Gastroesophageal sphincter (tissue), 4 donors: ENCODE data around the gene ESM1. TPM values are rescaled to one million over a fixed set of nuclear protein-coding genes. Genes with fewer than 3 reads are reported as not detected.

Source experiments
- ATAC-seq: fragments of 150-250 bp; one replicate; pipeline ENCODE4 v1.9.1; 2016; ENCODE audit warnings: mild to moderate bottlenecking, moderate library complexity
- H3K27ac ChIP-seq, 4 donors: fragments of 200-600 bp; sonication (generic) in 3 of 4; 1 replicate in 3 of 4; 2 replicates in 1 of 4; pipeline ENCODE4 v1.5.1; 2016 to 2019
- H3K27me3 ChIP-seq: fragments of 200-600 bp; sonication (generic); one replicate; pipeline ENCODE4 v1.5.1; 2019
- H3K36me3 ChIP-seq, 2 donors: fragments of 200-600 bp; sonication (generic); one replicate each; pipeline ENCODE4 v1.5.1; 2019; ENCODE audit warnings: control low read depth in 1 of 2
- H3K4me1 ChIP-seq, 3 donors: fragments of 200-600 bp; sonication (generic); 1 replicate in 2 of 3; 2 replicates in 1 of 3; pipeline ENCODE4 v1.5.1; 2016 to 2019; ENCODE audit warnings: control low read depth in 2 of 3
- H3K4me3 ChIP-seq, 2 donors: fragments of 200-600 bp; sonication (generic); one replicate each; pipeline ENCODE4 v1.5.1; 2019; ENCODE audit warnings: mild to moderate bottlenecking in 1 of 2, moderate library complexity in 1 of 2
- H3K9me3 ChIP-seq, 3 donors: fragments of 200-600 bp; sonication (generic); one replicate each; pipeline ENCODE4 v1.5.1; 2017 to 2019; ENCODE audit warnings: control low read depth in 2 of 3
- CTCF ChIP-seq, 4 experiments: fragments of 200-600 bp in 2 of 4; fragments of 450-650 bp in 2 of 4; sonication (generic) in 1 of 4; IDR thresholded peaks; one replicate each; pipeline ENCODE4 v1.5.1; 2017 to 2019; ENCODE audit warnings: antibody characterized with exemption in 4 of 4, mild to moderate bottlenecking in 2 of 4, moderate library complexity in 2 of 4
- EP300 ChIP-seq: sonication (generic); formaldehyde crosslinking; IDR thresholded peaks from one replicate; pipeline ENCODE4 v1.6.1; 2017; ENCODE audit warnings: antibody characterized with exemption, mild to moderate bottlenecking
- POLR2A ChIP-seq, 2 donors: fragments of 450-650 bp; IDR thresholded peaks; one replicate each; pipeline ENCODE4 v1.6.1; 2017; ENCODE audit warnings: antibody characterized with exemption in 2 of 2, mild to moderate bottlenecking in 2 of 2, moderate library complexity in 1 of 2
- POLR2AphosphoS5 ChIP-seq: sonication (generic); formaldehyde crosslinking; IDR thresholded peaks from one replicate; pipeline ENCODE4 v1.6.1; 2017; ENCODE audit warnings: antibody characterized with exemption
- WGBS, 2 donors: methylation state at CpG; one replicate each; pipeline ENCODE4 v1.1.5; 2018; ENCODE audit warnings: low coverage in 1 of 2; 5-methylcytosine and 5-hydroxymethylcytosine counted together
- total RNA-seq, 4 donors: library from RNA; depleted of rRNA; stranded (reverse); fragments of >200 nt; gene quantifications; one replicate each; pipeline ENCODE4 v1.1.0, GENCODE V29; 2016

ESM1 gene
- total RNA-seq, 4 donors from 2014 or later: 0.13 TPM; not detected in 3

DNA sequence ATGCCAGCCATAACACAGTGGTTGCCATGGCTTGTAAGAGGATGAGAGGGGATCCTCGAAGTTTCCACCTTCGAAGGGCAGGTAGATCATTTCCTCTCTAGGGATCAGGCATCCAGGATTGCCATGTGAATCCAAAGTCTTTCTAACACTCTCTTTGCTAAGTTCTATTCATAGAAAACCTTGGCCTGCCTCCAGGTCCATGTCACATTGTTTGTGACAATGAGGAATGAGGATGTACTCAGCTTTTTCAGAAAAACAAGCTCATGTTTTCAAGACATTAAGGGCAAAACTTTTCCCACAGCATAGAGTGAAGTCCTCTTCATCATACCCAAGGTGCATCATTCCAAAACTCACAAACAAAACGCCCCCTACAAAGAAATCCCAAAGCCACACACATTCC is 19.6 kb downstream of the ESM1 start:
- H3K9me3 ChIP-seq: no peaks in the 10 kb centered on the region
- WGBS, 2 donors: 70% methylated on average over 3 of the region's 3 CpGs; no CpG with 5 or more reads in 1 of the 2 donors
- TF ChIP-seq CTCF (IDR thresholded peaks at IDR 0.05) (no peak), POLR2A (IDR thresholded peaks at IDR 0.05) (no peak), POLR2AphosphoS5 (no peak), EP300 (no peak)
- H3K4me1 ChIP-seq: no peaks in the 10 kb centered on the region
- no peak overlapping the region for H3K4me3 ChIP-seq
- no peak for ATAC-seq
- no peaks in the 10 kb centered on the region for H3K36me3 ChIP-seq
- no peak overlapping the region for H3K27ac ChIP-seq
- peaks cover 8% of the 10 kb centered on the region for H3K27me3 ChIP-seq

- ATAC-seq: no peak
- Histone ChIP-seq H3K4me1 (no peaks in the 10 kb centered on the region), H3K36me3 (no peaks in the 10 kb centered on the region), H3K27me3 (peaks cover 10% of the 10 kb centered on the region), H3K9me3 (no peaks in the 10 kb centered on the region), H3K4me3 (no peak overlapping the region), H3K27ac (no peak overlapping the region)
- TF ChIP-seq POLR2AphosphoS5 (no peak), CTCF (IDR thresholded peaks at IDR 0.05) (no peak), EP300 (no peak)
Observed at GRCh38 chr5:54964405-54964804, 21.0 kb downstream of the ESM1 start.

DNA sequence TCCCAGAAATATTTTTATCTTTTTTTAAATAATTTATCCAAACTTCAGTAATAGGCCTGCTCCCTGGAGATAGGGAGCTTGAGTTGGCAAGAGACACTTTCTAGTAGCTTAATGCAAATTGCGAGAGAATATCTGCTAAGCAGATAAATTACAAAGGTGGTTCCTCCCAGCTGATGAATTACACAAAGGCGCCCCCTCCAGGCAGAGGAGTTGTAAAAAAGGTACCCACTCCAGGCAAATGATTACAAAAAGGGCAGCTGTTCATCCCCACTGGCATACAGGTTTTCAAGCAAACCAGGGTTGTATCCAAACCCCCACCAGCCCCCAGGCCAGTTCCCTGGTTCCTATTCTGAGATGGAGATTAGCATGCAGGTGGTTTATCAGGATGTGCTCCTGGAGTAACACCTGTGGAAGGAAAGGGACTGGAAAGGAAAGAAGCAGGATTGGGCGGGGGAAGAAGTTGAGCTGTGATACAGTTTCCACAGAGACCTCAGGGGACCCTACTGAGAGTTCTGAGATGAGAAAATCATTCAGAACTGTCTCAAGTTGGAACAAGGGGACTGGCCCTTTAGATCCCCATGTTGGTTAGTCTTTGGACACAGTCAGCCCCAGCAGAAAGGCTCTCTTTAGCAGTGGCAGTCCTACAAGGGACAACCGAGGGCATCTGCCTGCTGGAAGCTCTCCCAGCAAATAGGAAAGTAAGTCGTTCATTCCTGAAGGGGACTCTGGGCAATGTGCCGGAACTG is 25.5 kb downstream of the ESM1 start:
- no peak for TF ChIP-seq CTCF (IDR thresholded peaks at IDR 0.05)
- TF ChIP-seq POLR2AphosphoS5: no peak
- TF ChIP-seq POLR2A (IDR thresholded peaks at IDR 0.05): no peak
- TF ChIP-seq EP300: no peak
- H3K36me3 ChIP-seq: no peaks in the 10 kb centered on the region
- H3K4me3 ChIP-seq: no peak overlapping the region
- peaks cover 6% of the 10 kb centered on the region for H3K27me3 ChIP-seq
- H3K9me3 ChIP-seq: no peaks in the 10 kb centered on the region
- ATAC-seq: no peak
- no peak overlapping the region for H3K27ac ChIP-seq
- 59% methylated on average over 6 of the region's 6 CpGs; no CpG with 5 or more reads in 1 of the 2 donors for WGBS, 2 donors
- H3K4me1 ChIP-seq: no peaks in the 10 kb centered on the region

- Histone ChIP-seq H3K27ac (no peak overlapping the region), H3K4me3 (no peak overlapping the region)
- TF ChIP-seq POLR2A (IDR thresholded peaks at IDR 0.05) (no peak), EP300 (no peak), POLR2AphosphoS5 (no peak), CTCF (IDR thresholded peaks at IDR 0.05) (no peak)
Observed at GRCh38 chr5:54956922-54957321, 28.5 kb downstream of the ESM1 start.

DNA sequence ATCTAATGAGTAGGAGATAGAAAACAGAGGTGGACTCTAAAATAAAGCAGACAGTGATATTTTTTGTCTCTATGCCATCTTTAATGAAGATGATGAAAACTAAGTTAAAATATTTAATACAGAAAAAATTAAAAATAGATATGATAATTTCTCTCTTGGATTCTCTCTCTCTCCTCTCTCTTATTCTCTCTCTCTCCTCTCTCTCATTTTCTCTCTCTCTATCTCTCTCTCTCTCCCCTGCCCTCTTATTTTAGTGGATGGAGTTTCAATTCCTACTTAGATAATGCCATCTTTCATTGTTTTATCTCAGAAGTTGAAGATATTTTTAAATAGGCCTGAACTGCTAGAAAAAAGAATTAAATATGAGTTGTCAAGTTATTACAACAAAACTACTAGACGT is 38.2 kb downstream of the ESM1 start:
- ATAC-seq: no peak
- H3K4me1 ChIP-seq: no peaks in the 10 kb centered on the region
- no peaks in the 10 kb centered on the region for H3K9me3 ChIP-seq
- H3K27ac ChIP-seq: no peak overlapping the region
- 0 to 36% methylated on average over 1 of the region's 1 CpG for WGBS, 2 donors
- no peak overlapping the region for H3K4me3 ChIP-seq
- H3K27me3 ChIP-seq: no peaks in the 10 kb centered on the region
- H3K36me3 ChIP-seq: no peaks in the 10 kb centered on the region
- no peak for TF ChIP-seq EP300
- no peak for TF ChIP-seq POLR2A (IDR thresholded peaks at IDR 0.05)
- TF ChIP-seq POLR2AphosphoS5: no peak
- TF ChIP-seq CTCF (IDR thresholded peaks at IDR 0.05): no peak

More at GRCh38 chr5:54956922-54957321, 28.5 kb downstream of the ESM1 start:
- ATAC-seq: no peak
- no peaks in the 10 kb centered on the region for H3K4me1 ChIP-seq
- no peaks in the 10 kb centered on the region for H3K36me3 ChIP-seq
- H3K27me3 ChIP-seq: peaks cover 6% of the 10 kb centered on the region
- no peaks in the 10 kb centered on the region for H3K9me3 ChIP-seq
